Gastrocnemius medialis (tissue), 4 donors: ENCODE measurements around the gene PBX1.

Experiments
- CTCF ChIP-seq, 5 experiments: fragments of 450-650 bp in 3 of 5; fragments of 200-600 bp in 2 of 5; sonication (generic) in 2 of 5; IDR thresholded peaks in 4 of 5; conservative IDR thresholded peaks in 1 of 5; 1 replicate in 4 of 5; 2 replicates in 1 of 5; pipeline ENCODE4 v1.5.1; 2016 to 2019; ENCODE audit warnings: antibody characterized with exemption in 5 of 5, mild to moderate bottlenecking in 3 of 5, moderate library complexity in 3 of 5
- POLR2A ChIP-seq, 2 donors: fragments of 450-650 bp; IDR thresholded peaks; one replicate each; pipeline ENCODE4 v1.6.1; 2017; ENCODE audit warnings: antibody characterized with exemption in 2 of 2, mild to moderate bottlenecking in 2 of 2, moderate library complexity in 2 of 2

- TF ChIP-seq POLR2A (IDR thresholded peaks at IDR 0.05): no peak
- no peak for TF ChIP-seq CTCF (IDR thresholded peaks at IDR 0.05 in 4 of 5, conservative IDR thresholded peaks at IDR 0.05 in 1 of 5)
Observed at GRCh38 chr1:164757625-164758024, 198.6 kb downstream of the PBX1 start.
